A549 (cell line): ENCODE data around the gene SPG21.

Source experiments
- BHLHE40 ChIP-seq: IDR thresholded peaks from 2 replicates; pipeline ENCODE4 v1.6.1; 2012; ENCODE audit warnings: low read depth, low read length, inconsistent platforms
- CBX2 ChIP-seq: fragments of 200-600 bp; sonication (generic); IDR thresholded peaks from 2 replicates; pipeline ENCODE4 v1.6.1; 2016; ENCODE audit warnings: low read depth, mild to moderate bottlenecking, borderline replicate concordance
- CEBPB ChIP-seq, 2 experiments: fragments of >200 bp in 1 of 2; sonication (Bioruptor Twin) in 1 of 2; formaldehyde crosslinking in 1 of 2; IDR thresholded peaks; 2 replicates each; pipeline ENCODE4 v1.6.1; 2012 to 2016
- CTCF ChIP-seq: fragments of >200 bp; sonication (Bioruptor Twin); formaldehyde crosslinking; IDR thresholded peaks from 3 replicates; pipeline ENCODE4 v1.5.1; 2016
- ELK1 ChIP-seq: fragments of 150-350 bp; IDR thresholded peaks from 2 replicates; pipeline ENCODE4 v1.6.1; 2014; ENCODE audit warnings: low read depth, mild to moderate bottlenecking, low read length
- EP300 ChIP-seq, 2 experiments: fragments of >200 bp; sonication (Bioruptor Twin); formaldehyde crosslinking; IDR thresholded peaks; 2 replicates in 1 of 2; 3 replicates in 1 of 2; pipeline ENCODE4 v1.6.1; 2016 to 2017
- JUNB ChIP-seq: fragments of >200 bp; sonication (Bioruptor Twin); formaldehyde crosslinking; IDR thresholded peaks from 2 replicates; pipeline ENCODE4 v1.6.1; 2016
- POLR2A ChIP-seq: IDR thresholded peaks from 2 replicates; pipeline ENCODE4 v1.6.1; 2012; ENCODE audit warnings: mild to moderate bottlenecking, low read length
- POLR2AphosphoS2 ChIP-seq: conservative IDR thresholded peaks from 2 replicates; pipeline ENCODE4 v1.6.1; 2012; ENCODE audit warnings: low read length, improper control_type of control experiment, inconsistent platforms
- RFX5 ChIP-seq: fragments of 450-650 bp; IDR thresholded peaks from 2 replicates; pipeline ENCODE4 v1.7.1; 2014; ENCODE audit warnings: antibody characterized with exemption, mild to moderate bottlenecking, moderate library complexity
- RNF2 ChIP-seq: fragments of 200-600 bp; sonication (generic); IDR thresholded peaks from 2 replicates; pipeline ENCODE4 v1.6.1; 2016; ENCODE audit warnings: low read depth, mild to moderate bottlenecking, antibody characterized with exemption, moderate library complexity, borderline replicate concordance
- TP53 ChIP-seq: fragments of 250-450 bp; sonication (Bioruptor Pico); IDR thresholded peaks from 2 replicates; pipeline ENCODE4 v1.5.0; 2021; ENCODE audit warnings: mild to moderate bottlenecking, moderate library complexity
- USF2 ChIP-seq: fragments of 450-650 bp; IDR thresholded peaks from 2 replicates; pipeline ENCODE4 v1.6.1; 2014; ENCODE audit warnings: antibody characterized with exemption
- TF ChIP-seq, protein P1 (sequence below): IDR thresholded peaks from 2 replicates; pipeline ENCODE4 v1.6.1; 2012; ENCODE audit warnings: low read depth, borderline replicate concordance

- TF ChIP-seq CTCF (no peak), BHLHE40 (no peak), RNF2 (no peak), POLR2AphosphoS2 (no peak), POLR2A (no peak), USF2 (no peak), JUNB (no peak), CBX2 (no peak), RFX5 (no peak), ELK1 (no peak), TP53 (CRISPR knock-in tag) (no peak), CEBPB (IDR thresholded peaks at IDR 0.05) (no peak), EP300 (IDR thresholded peaks at IDR 0.05) (no peak)
- TF ChIP-seq, protein P1, sequence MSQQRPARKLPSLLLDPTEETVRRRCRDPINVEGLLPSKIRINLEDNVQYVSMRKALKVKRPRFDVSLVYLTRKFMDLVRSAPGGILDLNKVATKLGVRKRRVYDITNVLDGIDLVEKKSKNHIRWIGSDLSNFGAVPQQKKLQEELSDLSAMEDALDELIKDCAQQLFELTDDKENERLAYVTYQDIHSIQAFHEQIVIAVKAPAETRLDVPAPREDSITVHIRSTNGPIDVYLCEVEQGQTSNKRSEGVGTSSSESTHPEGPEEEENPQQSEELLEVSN, result no peak
These were observed 47.4 kb downstream of the SPG21 start for GRCh38 chr15:64942356-64942755.
